HepG2 (cell line): ENCODE data around the gene C10orf90. TPM values are rescaled to one million over a fixed set of nuclear protein-coding genes. Genes with fewer than 3 reads are reported as not detected.
"Not testable (repeated sequence)": the region's sequence is repeated elsewhere in the genome, so short reads cannot be mapped to it uniquely, and the experiment has no call there.

Source experiments
- ATAC-seq: fragments of 200-7000 bp; cut with Tn5 transposase; 3 replicates; pipeline ENCODE4 v1.9.1; 2020; ENCODE audit warnings: mild to moderate bottlenecking, moderate library complexity
- BruUV-seq: library from RNA; stranded (reverse); fragments of 400-500 nt; replicated peaks from 2 replicates; lab custom pipeline; 2021; lab: Mats Ljungman, UMichigan
- CTCF ChIA-PET: fragments of 300-600 bp; formaldehyde crosslinking; extraction: SDS; loops from one replicate; lab custom pipeline; 2021; ENCODE audit warnings: low total read pairs, inconsistent platforms, low intra/inter-chr PET ratio; lab: Yijun Ruan, JAX
- POLR2A ChIA-PET: fragments of 350-600 bp; sonication (Branson Sonifier 250); formaldehyde crosslinking; loops from one replicate; lab custom pipeline; 2020; ENCODE audit warnings: antibody characterized with exemption, inconsistent platforms; lab: Yijun Ruan, JAX
- DNase-seq: peaks from one replicate; pipeline ENCODE4 v3.0.0-alpha.2; 2015; ENCODE audit warnings: low spot score
- FAIRE-seq: peaks from 3 replicates; lab custom pipeline; 2011; peaks lifted over from hg19 to GRCh38; lab: Jason Lieb, UNC
- H2AFZ ChIP-seq: one replicate; pipeline ENCODE4 v1.6.1; 2011; ENCODE audit warnings: low read length, inconsistent platforms
- H3K27ac ChIP-seq: fragments of 300-600 bp; 3 replicates; pipeline ENCODE4 v1.8.0; 2011; ENCODE audit warnings: mixed run types, mild to moderate bottlenecking, mixed read lengths, low read length, inconsistent platforms; ENCODE audit not compliant: insufficient read depth; ENCODE audit errors: extremely low read length
- H3K27me3 ChIP-seq, 2 experiments: fragments of 200-600 bp in 1 of 2; 2 replicates in 1 of 2; 3 replicates in 1 of 2; pipeline versions ENCODE4 v1.6.0 to v1.8.0; 2011; ENCODE audit warnings: low read length in 2 of 2, mild to moderate bottlenecking in 2 of 2, moderate library complexity in 2 of 2, inconsistent platforms in 1 of 2; ENCODE audit not compliant: insufficient read depth in 2 of 2, control insufficient read depth in 1 of 2
- H3K36me3 ChIP-seq, 2 experiments: fragments of 200-600 bp in 1 of 2; replicated peaks in 1 of 2; 2 replicates in 1 of 2; 3 replicates in 1 of 2; pipeline versions ENCODE4 v1.5.1 to v1.8.0; 2011; ENCODE audit warnings: low read length in 2 of 2, inconsistent platforms in 1 of 2; ENCODE audit not compliant: insufficient read depth in 2 of 2, control insufficient read depth in 1 of 2
- H3K4me1 ChIP-seq: 2 replicates; pipeline ENCODE4 v1.5.1; 2012; ENCODE audit warnings: low read length, inconsistent platforms; ENCODE audit not compliant: insufficient read depth
- H3K4me2 ChIP-seq: 2 replicates; pipeline ENCODE4 v1.6.0; 2011; ENCODE audit warnings: low read depth, low read length, inconsistent platforms
- H3K4me3 ChIP-seq, 3 experiments: fragments of 200-600 bp in 1 of 3; sonication (generic), shearing (Covaris generic) in 1 of 3; replicated peaks in 1 of 3; 2 replicates each; pipeline ENCODE4 v1.5.1; 2011 to 2016; ENCODE audit warnings: low read length in 3 of 3, inconsistent platforms in 2 of 3, low read depth in 2 of 3, mild to moderate bottlenecking in 2 of 3, control low read depth in 1 of 3, mixed read lengths in 1 of 3; ENCODE audit not compliant: insufficient read depth in 1 of 3
- H3K79me2 ChIP-seq: one replicate; pipeline ENCODE4 v1.6.1; 2011; ENCODE audit warnings: low read length, inconsistent platforms; ENCODE audit not compliant: insufficient read depth
- H3K9ac ChIP-seq: 2 replicates; pipeline ENCODE4 v1.6.0; 2011; ENCODE audit warnings: mild to moderate bottlenecking, low read depth, low read length, inconsistent platforms; ENCODE audit not compliant: insufficient read depth
- H3K9me3 ChIP-seq: 2 replicates; pipeline ENCODE4 v1.5.1; 2012; ENCODE audit warnings: mild to moderate bottlenecking, low read length
- H4K20me1 ChIP-seq: 2 replicates; pipeline ENCODE4 v1.6.0; 2011; ENCODE audit warnings: inconsistent platforms, mild to moderate bottlenecking, low read length, moderate library complexity; ENCODE audit not compliant: insufficient read depth
- ELF3 ChIP-seq: IDR thresholded peaks from 2 replicates; pipeline ENCODE4 v1.6.1; 2016; ENCODE audit warnings: missing genetic modification reagents, missing compliant biosample characterization
- LRRFIP1 ChIP-seq: sonication (generic); formaldehyde crosslinking; conservative IDR thresholded peaks from 2 replicates; pipeline ENCODE4 v1.4.0; 2020; ENCODE audit warnings: missing genetic modification reagents
- ZNF354B ChIP-seq: sonication (generic); formaldehyde crosslinking; IDR thresholded peaks from 2 replicates; pipeline ENCODE4 v1.8.0; 2022; ENCODE audit warnings: mild to moderate bottlenecking, missing genetic modification reagents
- ZNF468 ChIP-seq: sonication (generic); formaldehyde crosslinking; IDR thresholded peaks from 2 replicates; pipeline ENCODE4 v1.8.0; 2022; ENCODE audit warnings: mild to moderate bottlenecking, moderate library complexity, missing genetic modification reagents
- WGBS: methylation state at CpG from one replicate; pipeline ENCODE4 v1.1.6; 2017; ENCODE audit warnings: low lambda C conversion rate; 5-methylcytosine and 5-hydroxymethylcytosine counted together
- in situ Hi-C: cut with HindIII; loops from 2 replicates; pipeline ENCODE4 v1.10.0; 2017; ENCODE audit warnings: low pct_unique_long_range_greater_than_20kb; ENCODE audit not compliant: extremely low pct_ligation_motif_present
- intact Hi-C: fragments of 100-400 bp; cut with micrococcal nuclease; formaldehyde crosslinking; loops from one replicate; pipeline ENCODE4 v1.10.0; 2022; ENCODE audit not compliant: unreplicated experiment
- polyA plus RNA-seq, 8 experiments: library from polyadenylated mRNA; depleted of rRNA in 3 of 8; stranded (reverse) in 7 of 8; unstranded in 1 of 8; fragments of >200 nt; fragmentation: Illumina TruSeq in 4 of 8; extraction: Trizol in 4 of 8; gene quantifications; 2 replicates each; pipeline versions ENCODE4 v1.2.1 to v1.2.3, GENCODE V29; 2011 to 2016; ENCODE audit warnings: low read depth in 4 of 8, missing spikeins in 1 of 8, mixed read lengths in 1 of 8; ENCODE audit not compliant: insufficient read depth in 1 of 8
- total RNA-seq, 5 experiments: library from RNA; depleted of rRNA; stranded (reverse); fragments of >200 nt; fragmentation: Illumina TruSeq; extraction: Trizol; gene quantifications; 2 replicates each; pipeline ENCODE4 v1.2.3, GENCODE V29; 2016; ENCODE audit warnings: low read depth in 1 of 5

The C10orf90 gene
- total and polyA plus RNA-seq, 2 of the 13 experiments (the other 11 are each of a cell fraction or from before 2014, with no cell fraction given): not detected

GRCh38 chr10:126551202-126551601 is 119.3 kb downstream of the C10orf90 start:
- no peak for FAIRE-seq

GRCh38 chr10:126550586-126550985 is 119.9 kb downstream of the C10orf90 start:
- H3K27me3 ChIP-seq, H3K9ac ChIP-seq, H3K27ac ChIP-seq, intact Hi-C loops, H3K9me3 ChIP-seq, in situ Hi-C loops, FAIRE-seq, H3K4me3 ChIP-seq, CTCF ChIA-PET, BruUV-seq, ATAC-seq, H2AFZ ChIP-seq, H3K79me2 ChIP-seq, H4K20me1 ChIP-seq, DNase-seq, H3K36me3 ChIP-seq, H3K4me1 ChIP-seq, POLR2A ChIA-PET, H3K4me2 ChIP-seq: not testable (repeated sequence)
- WGBS: 15% methylated on average over 4 of the region's 4 CpGs

More at GRCh38 chr10:126551202-126551601, 119.3 kb downstream of the C10orf90 start:
- ChIA-PET POLR2A (no interaction called here), CTCF (no interaction called here)
- Histone ChIP-seq H3K4me1 (no peaks in the 10 kb centered on the region), H3K9ac (no peak overlapping the region), H3K36me3 (no peaks in the 10 kb centered on the region), H3K9me3 (no peaks in the 10 kb centered on the region), H4K20me1 (no peaks in the 10 kb centered on the region), H3K27me3 (no peaks in the 10 kb centered on the region), H3K4me3 (no peak overlapping the region), H3K79me2 (no peaks in the 10 kb centered on the region), H3K27ac (no peak overlapping the region)
- no TSS peak for BruUV-seq
- TF ChIP-seq ZNF468 (CRISPR knock-in tag): no peak
- no peak for TF ChIP-seq ELF3 (CRISPR knock-in tag)
- no peak for TF ChIP-seq LRRFIP1 (CRISPR knock-in tag)
- no peak for TF ChIP-seq ZNF354B (CRISPR knock-in tag)
- TF ChIP-seq, all 625 proteins: peak for 0
- ATAC-seq: no peak
- no peak overlapping the region for H3K4me2 ChIP-seq
- no peak overlapping the region for H2AFZ ChIP-seq
- no peak for DNase-seq
- intact Hi-C loops: no loop called here
- in situ Hi-C loops: no loop called here
